Keratinocyte (primary cell): ENCODE results near the gene TBR1. TPM values are rescaled to one million over a fixed set of nuclear protein-coding genes. Genes with fewer than 3 reads are reported as not detected.

Experiments
- DNase-seq: peaks from one replicate; pipeline ENCODE4 v3.0.0-alpha.2; 2011; ENCODE audit warnings: low read depth, missing footprints, low spot score
- FAIRE-seq: peaks from 2 replicates; lab custom pipeline; 2011; peaks lifted over from hg19 to GRCh38; lab: Jason Lieb, UNC
- H2AFZ ChIP-seq: 2 replicates; pipeline ENCODE4 v1.6.0; 2012; ENCODE audit warnings: low read length, control low read depth, inconsistent platforms; ENCODE audit not compliant: control insufficient read depth
- H3K27ac ChIP-seq: 2 replicates; pipeline ENCODE4 v1.5.1; 2011; ENCODE audit warnings: low read length; ENCODE audit not compliant: control insufficient read depth, insufficient read depth
- H3K27me3 ChIP-seq: 3 replicates; pipeline ENCODE4 v1.6.0; 2011; ENCODE audit warnings: low read length; ENCODE audit not compliant: control insufficient read depth, insufficient read depth; ENCODE audit errors: extremely low read depth
- H3K36me3 ChIP-seq, 2 experiments: 2 replicates in 1 of 2; 3 replicates in 1 of 2; pipeline ENCODE4 v1.5.1; 2011; ENCODE audit warnings: low read length in 2 of 2, mild to moderate bottlenecking in 1 of 2; ENCODE audit not compliant: control insufficient read depth in 2 of 2, insufficient read depth in 2 of 2; ENCODE audit errors: extremely low read depth in 1 of 2
- H3K4me1 ChIP-seq: 3 replicates; pipeline ENCODE4 v1.5.1; 2011; ENCODE audit warnings: low read length; ENCODE audit not compliant: control insufficient read depth, insufficient read depth; ENCODE audit errors: extremely low read depth
- H3K4me2 ChIP-seq: 3 replicates; pipeline ENCODE4 v1.6.0; 2011; ENCODE audit warnings: low read depth, low read length; ENCODE audit not compliant: control insufficient read depth, insufficient read depth; ENCODE audit errors: extremely low read depth
- H3K4me3 ChIP-seq, 3 experiments: fragments of 200-600 bp in 1 of 3; sonication (generic) in 1 of 3; 2 replicates in 2 of 3; 3 replicates in 1 of 3; pipeline ENCODE4 v1.5.1; 2011 to 2016; ENCODE audit warnings: low read length in 3 of 3, mild to moderate bottlenecking in 3 of 3, control low read depth in 2 of 3, inconsistent platforms in 1 of 3, low read depth in 1 of 3, mixed read lengths in 1 of 3, mixed run types in 1 of 3, moderate library complexity in 1 of 3; ENCODE audit not compliant: control insufficient read depth in 2 of 3, insufficient read depth in 2 of 3; ENCODE audit errors: extremely low read depth in 1 of 3
- H3K79me2 ChIP-seq: 2 replicates; pipeline ENCODE4 v1.6.0; 2012; ENCODE audit warnings: low read length; ENCODE audit not compliant: control insufficient read depth, insufficient read depth
- H3K9ac ChIP-seq: 3 replicates; pipeline ENCODE4 v1.6.0; 2011; ENCODE audit warnings: low read length; ENCODE audit not compliant: control insufficient read depth, insufficient read depth; ENCODE audit errors: extremely low read depth
- H3K9me1 ChIP-seq: 3 replicates; pipeline ENCODE4 v1.6.0; 2011; ENCODE audit warnings: low read length; ENCODE audit not compliant: control insufficient read depth, insufficient read depth; ENCODE audit errors: extremely low read depth
- H3K9me3 ChIP-seq: 2 replicates; pipeline ENCODE4 v1.5.1; 2012; ENCODE audit warnings: low read depth, low read length; ENCODE audit not compliant: control insufficient read depth
- H4K20me1 ChIP-seq: 3 replicates; pipeline ENCODE4 v1.6.0; 2011; ENCODE audit warnings: low read length; ENCODE audit not compliant: control insufficient read depth, insufficient read depth; ENCODE audit errors: extremely low read depth
- EZH2 ChIP-seq: IDR thresholded peaks from one replicate; pipeline ENCODE4 v1.6.1; 2012; ENCODE audit warnings: inconsistent platforms, mild to moderate bottlenecking, low read length, moderate library complexity
- dilution Hi-C: fragments of 300-500 bp; cut with MboI; formaldehyde crosslinking; loops from one replicate; pipeline ENCODE4 v1.7.0; 2020; ENCODE audit warnings: low sequenced_read_pairs; ENCODE audit not compliant: extremely low pct_ligation_motif_present
- polyA plus RNA-seq, 5 experiments: library from polyadenylated mRNA; depleted of rRNA in 3 of 5; stranded (reverse) in 3 of 5; stranded (forward) in 1 of 5; unstranded in 1 of 5; fragments of >200 nt; gene quantifications; 1 replicate in 1 of 5; 2 replicates in 3 of 5; 3 replicates in 1 of 5; pipeline versions ENCODE4 v1.2.1 to v1.2.3, GENCODE V29; 2011 to 2012; ENCODE audit warnings: missing spikeins in 2 of 5, low read depth in 1 of 5, low replicate concordance in 1 of 5
- TF ChIP-seq, protein P1 (sequence below), 3 experiments: IDR thresholded peaks in 1 of 3; conservative IDR thresholded peaks in 1 of 3; optimal IDR thresholded peaks in 1 of 3; 2 replicates in 2 of 3; 3 replicates in 1 of 3; pipeline versions ENCODE3 to v1.5.1; 2011; ENCODE audit warnings: low read length in 3 of 3, mild to moderate bottlenecking in 3 of 3, moderate library complexity in 2 of 3, control low read depth in 1 of 3, inconsistent platforms in 1 of 3; ENCODE audit not compliant: insufficient read depth in 2 of 3; ENCODE audit errors: extremely low read depth in 1 of 3

TBR1 gene
- polyA plus RNA-seq, 1 donor (not counting 4 experiments of a cell fraction or from before 2014, with no cell fraction given), result 0.03 TPM

DNA sequence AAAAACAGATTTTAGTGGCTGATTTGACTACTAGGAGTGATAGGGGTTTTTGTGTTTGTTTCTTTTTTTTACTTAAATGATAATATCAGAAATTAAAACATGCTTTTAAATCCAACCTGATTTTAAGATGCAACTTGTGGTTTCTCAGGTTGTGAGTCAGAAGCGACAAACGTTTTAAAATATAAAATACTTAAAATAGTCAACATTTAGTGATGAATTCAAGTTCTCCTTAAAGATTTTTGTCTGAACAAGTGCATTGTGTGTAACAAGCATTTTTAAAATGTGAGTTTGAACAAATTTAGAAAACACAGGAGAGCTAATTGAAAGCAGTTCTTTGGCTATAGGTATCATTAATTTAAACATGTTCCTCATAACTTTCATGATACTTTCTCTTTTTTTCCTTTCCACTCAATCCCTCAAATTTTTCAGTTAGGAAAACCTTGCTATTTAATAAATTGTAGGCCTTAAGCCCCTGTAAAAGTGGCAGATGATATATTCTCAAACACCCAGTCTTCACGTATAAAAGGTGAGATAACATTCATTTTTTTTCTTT lies 3.6 kb downstream of the TBR1 start:
- H3K4me1 ChIP-seq, result peaks cover 11% of the 10 kb centered on the region
- peaks cover 4% of the 10 kb centered on the region for H4K20me1 ChIP-seq
- no peak for FAIRE-seq
- TF ChIP-seq, protein P1, sequence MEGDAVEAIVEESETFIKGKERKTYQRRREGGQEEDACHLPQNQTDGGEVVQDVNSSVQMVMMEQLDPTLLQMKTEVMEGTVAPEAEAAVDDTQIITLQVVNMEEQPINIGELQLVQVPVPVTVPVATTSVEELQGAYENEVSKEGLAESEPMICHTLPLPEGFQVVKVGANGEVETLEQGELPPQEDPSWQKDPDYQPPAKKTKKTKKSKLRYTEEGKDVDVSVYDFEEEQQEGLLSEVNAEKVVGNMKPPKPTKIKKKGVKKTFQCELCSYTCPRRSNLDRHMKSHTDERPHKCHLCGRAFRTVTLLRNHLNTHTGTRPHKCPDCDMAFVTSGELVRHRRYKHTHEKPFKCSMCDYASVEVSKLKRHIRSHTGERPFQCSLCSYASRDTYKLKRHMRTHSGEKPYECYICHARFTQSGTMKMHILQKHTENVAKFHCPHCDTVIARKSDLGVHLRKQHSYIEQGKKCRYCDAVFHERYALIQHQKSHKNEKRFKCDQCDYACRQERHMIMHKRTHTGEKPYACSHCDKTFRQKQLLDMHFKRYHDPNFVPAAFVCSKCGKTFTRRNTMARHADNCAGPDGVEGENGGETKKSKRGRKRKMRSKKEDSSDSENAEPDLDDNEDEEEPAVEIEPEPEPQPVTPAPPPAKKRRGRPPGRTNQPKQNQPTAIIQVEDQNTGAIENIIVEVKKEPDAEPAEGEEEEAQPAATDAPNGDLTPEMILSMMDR (optimal IDR thresholded peaks at IDR 0.05 in 1 of 3, IDR thresholded peaks at IDR 0.05 in 1 of 3, conservative IDR thresholded peaks at IDR 0.05 in 1 of 3; ENCODE audit: extremely low read depth in 1 of 3, insufficient read depth in 2 of 3, low read length in 3 of 3), result no peak
- TF ChIP-seq EZH2, result no peak
- no peak overlapping the region for H3K4me2 ChIP-seq
- no peak for DNase-seq
- no peaks in the 10 kb centered on the region for H3K36me3 ChIP-seq
- no peak overlapping the region for H3K4me3 ChIP-seq
- no peak overlapping the region for H2AFZ ChIP-seq
- H3K9ac ChIP-seq, result no peak overlapping the region
- H3K27me3 ChIP-seq, result peaks cover 94% of the 10 kb centered on the region
- dilution Hi-C loops, result no loop called here
- no peak overlapping the region for H3K27ac ChIP-seq
- H3K9me3 ChIP-seq, result no peaks in the 10 kb centered on the region
- no peaks in the 10 kb centered on the region for H3K79me2 ChIP-seq
- no peaks in the 10 kb centered on the region for H3K9me1 ChIP-seq

DNA sequence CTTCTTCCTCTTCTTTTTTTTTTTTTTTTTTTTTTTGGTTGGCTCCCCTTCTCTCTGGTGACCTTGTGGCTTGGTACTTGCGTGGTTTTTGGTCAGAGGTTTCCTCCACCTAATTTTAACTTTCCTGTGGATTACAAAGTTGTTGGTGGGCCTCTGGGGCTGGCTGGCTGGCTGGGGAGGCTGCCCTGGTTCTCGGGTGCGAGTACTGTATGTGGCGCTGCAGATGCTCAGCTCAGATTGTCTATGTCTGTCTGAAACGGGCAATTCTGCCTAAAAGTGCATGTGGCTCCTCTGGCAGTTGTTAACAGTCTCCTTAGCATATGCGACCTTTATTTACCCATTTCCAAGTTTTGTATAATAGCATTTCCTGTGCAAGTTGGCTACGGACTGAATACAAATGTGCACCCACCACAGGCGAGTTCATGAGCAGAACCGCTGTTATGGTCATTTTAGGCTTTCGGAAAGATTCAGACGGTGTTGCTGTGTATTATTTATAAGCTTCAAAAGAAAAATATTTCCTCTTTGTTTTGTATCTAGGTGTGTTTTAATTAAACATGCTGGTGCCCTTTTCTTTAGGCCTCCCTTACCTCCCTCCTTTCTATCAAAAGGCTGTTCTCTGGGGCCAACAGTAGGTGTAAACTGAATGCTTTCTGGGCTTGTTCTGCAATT lies 4.4 kb downstream of the TBR1 start:
- DNase-seq (no peak), FAIRE-seq (no peak)
- Histone ChIP-seq H3K79me2 (no peaks in the 10 kb centered on the region), H3K9me3 (no peaks in the 10 kb centered on the region), H3K4me2 (no peak overlapping the region), H3K27me3 (peaks cover 93% of the 10 kb centered on the region), H3K4me3 (no peak overlapping the region), H3K4me1 (peaks cover 4% of the 10 kb centered on the region), H3K9me1 (no peaks in the 10 kb centered on the region), H2AFZ (no peak overlapping the region), H3K9ac (no peak overlapping the region), H4K20me1 (peaks cover 4% of the 10 kb centered on the region), H3K27ac (no peak overlapping the region), H3K36me3 (no peaks in the 10 kb centered on the region)
- dilution Hi-C loops, result no loop called here
- TF ChIP-seq EZH2, result no peak
